ENCODE results near the gene ERC2. TPM values are rescaled to one million over a fixed set of nuclear protein-coding genes. Genes with fewer than 3 reads are reported as not detected.

Gene ERC2
- total and polyA plus RNA-seq, 2 donors (not counting 3 experiments of a cell fraction or from before 2014, with no cell fraction given) = 5.6 to 15.5 TPM

- Histone ChIP-seq H3K9ac (replicated peaks; ENCODE audit: extremely low read depth, insufficient read depth, low read length) (no peak overlapping the region), H2AFZ (ENCODE audit: low read depth, low read length) (no peak overlapping the region), H3K4me3 (replicated peaks in 1 of 3; ENCODE audit: insufficient read depth in 1 of 3, low read depth in 1 of 3, low read length in 3 of 3) (no peak overlapping the region), H3K27ac (ENCODE audit: insufficient read depth, low read depth, low read length) (no peak overlapping the region), H3K36me3 (ENCODE audit: control insufficient read depth in 2 of 2, extremely low read depth in 1 of 2, insufficient read depth in 2 of 2, low read length in 2 of 2) (no peaks in the 10 kb centered on the region), H3K27me3 (ENCODE audit: control insufficient read depth in 2 of 2, insufficient read depth in 2 of 2, low read length in 2 of 2) (no peaks in the 10 kb centered on the region), H3K79me2 (ENCODE audit: control insufficient read depth, insufficient read depth, low read length) (no peaks in the 10 kb centered on the region), H4K20me1 (replicated peaks; ENCODE audit: control insufficient read depth, extremely low read depth, insufficient read depth, low read length) (no peaks in the 10 kb centered on the region), H3K4me2 (ENCODE audit: insufficient read depth, low read length) (no peak overlapping the region), H3K9me1 (replicated peaks; ENCODE audit: control insufficient read depth, extremely low read depth, insufficient read depth, low read length) (no peaks in the 10 kb centered on the region), H3K9me3 (replicated peaks; ENCODE audit: control insufficient read depth, insufficient read depth, low read length) (no peaks in the 10 kb centered on the region), H3K4me1 (ENCODE audit: control insufficient read depth, extremely low read depth, insufficient read depth, low read length) (no peaks in the 10 kb centered on the region)
- no peak for FAIRE-seq
- intact Hi-C loops (cut with micrococcal nuclease) (no loop called here), dilution Hi-C loops (cut with MboI; ENCODE audit: extremely low pct_ligation_motif_present, low sequenced_read_pairs) (no loop called here)
- CTCF ChIA-PET = no interaction called here
- no peak for TF ChIP-seq EZH2 (IDR thresholded peaks at IDR 0.05; ENCODE audit: borderline replicate concordance, low read depth, low read length, severe bottlenecking)
- no peak for TF ChIP-seq FOS (IDR thresholded peaks at IDR 0.05; ENCODE audit: borderline replicate concordance, insufficient read depth, low read length)
- no peak for TF ChIP-seq GATA2 (IDR thresholded peaks at IDR 0.05; ENCODE audit: insufficient read depth, insufficient read length, low read depth, low read length)
- no peak for TF ChIP-seq POLR2AphosphoS5 (IDR thresholded peaks at IDR 0.05; ENCODE audit: insufficient read depth, low read depth, low read length)
- TF ChIP-seq, protein P1, sequence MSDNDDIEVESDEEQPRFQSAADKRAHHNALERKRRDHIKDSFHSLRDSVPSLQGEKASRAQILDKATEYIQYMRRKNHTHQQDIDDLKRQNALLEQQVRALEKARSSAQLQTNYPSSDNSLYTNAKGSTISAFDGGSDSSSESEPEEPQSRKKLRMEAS (IDR thresholded peaks at IDR 0.05; ENCODE audit: insufficient read depth, insufficient read length) = no peak
- TF ChIP-seq MYC (IDR thresholded peaks at IDR 0.05; ENCODE audit: low read depth, low read length) = no peak
- no peak for TF ChIP-seq POLR2A (IDR thresholded peaks at IDR 0.05; ENCODE audit: low read depth, low read length)
- TF ChIP-seq, protein P2, sequence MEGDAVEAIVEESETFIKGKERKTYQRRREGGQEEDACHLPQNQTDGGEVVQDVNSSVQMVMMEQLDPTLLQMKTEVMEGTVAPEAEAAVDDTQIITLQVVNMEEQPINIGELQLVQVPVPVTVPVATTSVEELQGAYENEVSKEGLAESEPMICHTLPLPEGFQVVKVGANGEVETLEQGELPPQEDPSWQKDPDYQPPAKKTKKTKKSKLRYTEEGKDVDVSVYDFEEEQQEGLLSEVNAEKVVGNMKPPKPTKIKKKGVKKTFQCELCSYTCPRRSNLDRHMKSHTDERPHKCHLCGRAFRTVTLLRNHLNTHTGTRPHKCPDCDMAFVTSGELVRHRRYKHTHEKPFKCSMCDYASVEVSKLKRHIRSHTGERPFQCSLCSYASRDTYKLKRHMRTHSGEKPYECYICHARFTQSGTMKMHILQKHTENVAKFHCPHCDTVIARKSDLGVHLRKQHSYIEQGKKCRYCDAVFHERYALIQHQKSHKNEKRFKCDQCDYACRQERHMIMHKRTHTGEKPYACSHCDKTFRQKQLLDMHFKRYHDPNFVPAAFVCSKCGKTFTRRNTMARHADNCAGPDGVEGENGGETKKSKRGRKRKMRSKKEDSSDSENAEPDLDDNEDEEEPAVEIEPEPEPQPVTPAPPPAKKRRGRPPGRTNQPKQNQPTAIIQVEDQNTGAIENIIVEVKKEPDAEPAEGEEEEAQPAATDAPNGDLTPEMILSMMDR (IDR thresholded peaks at IDR 0.05; ENCODE audit: extremely low read depth in 1 of 2, insufficient read depth in 1 of 2, low read depth in 1 of 2, low read length in 2 of 2) = no peak
- TF ChIP-seq JUN (IDR thresholded peaks at IDR 0.05; ENCODE audit: borderline replicate concordance, insufficient read depth, insufficient read length, low read depth) = no peak
- no TSS peak for BruUV-seq (replicated peaks)
- DNase-seq (ENCODE audit: low read depth, low spot score) = no peak
- POLR2A ChIA-PET = no interaction called here
Measured at GRCh38 chr3:55534876-55535275, 933.4 kb downstream of the ERC2 start.
